BJ (cell line): ENCODE data around the gene TRPM2. TPM values are rescaled to one million over a fixed set of nuclear protein-coding genes. Genes with fewer than 3 reads are reported as not detected.

ENCODE experiments used
- CTCF ChIA-PET: fragments of 350-600 bp; formaldehyde crosslinking; extraction: SDS; loops from one replicate; lab custom pipeline; 2021; ENCODE audit warnings: antibody characterized with exemption, inconsistent platforms; lab: Yijun Ruan, JAX
- POLR2A ChIA-PET: fragments of 300-600 bp; sonication (Branson Sonifier 250); formaldehyde crosslinking; extraction: SDS; loops from one replicate; lab custom pipeline; 2021; ENCODE audit warnings: antibody characterized with exemption; lab: Charles Lee
- DNase-seq: peaks from one replicate; pipeline ENCODE4 v3.0.0-alpha.2; 2011; ENCODE audit warnings: low read depth
- H3K27me3 ChIP-seq: 2 replicates; pipeline ENCODE4 v1.6.0; 2011; ENCODE audit warnings: low read length; ENCODE audit not compliant: control insufficient read depth, insufficient read depth
- H3K36me3 ChIP-seq: 2 replicates; pipeline ENCODE4 v1.5.1; 2011; ENCODE audit warnings: low read length; ENCODE audit not compliant: control insufficient read depth, insufficient read depth
- H3K4me3 ChIP-seq: 2 replicates; pipeline ENCODE4 v1.5.1; 2011; ENCODE audit warnings: low read depth, mild to moderate bottlenecking, control low read depth, low read length
- polyA plus RNA-seq: library from polyadenylated mRNA; depleted of rRNA; stranded (reverse); fragments of >200 nt; gene quantifications from 2 replicates; pipeline ENCODE4 v1.2.3, GENCODE V29; 2011
- TF ChIP-seq, protein P1 (sequence below): IDR thresholded peaks from 2 replicates; pipeline ENCODE4 v1.5.1; 2011; ENCODE audit warnings: low read depth, mild to moderate bottlenecking, control low read depth, inconsistent platforms, low read length, moderate library complexity; ENCODE audit not compliant: insufficient read depth

Gene TRPM2
- polyA plus RNA-seq, 1 experiment, result not detected

DNA sequence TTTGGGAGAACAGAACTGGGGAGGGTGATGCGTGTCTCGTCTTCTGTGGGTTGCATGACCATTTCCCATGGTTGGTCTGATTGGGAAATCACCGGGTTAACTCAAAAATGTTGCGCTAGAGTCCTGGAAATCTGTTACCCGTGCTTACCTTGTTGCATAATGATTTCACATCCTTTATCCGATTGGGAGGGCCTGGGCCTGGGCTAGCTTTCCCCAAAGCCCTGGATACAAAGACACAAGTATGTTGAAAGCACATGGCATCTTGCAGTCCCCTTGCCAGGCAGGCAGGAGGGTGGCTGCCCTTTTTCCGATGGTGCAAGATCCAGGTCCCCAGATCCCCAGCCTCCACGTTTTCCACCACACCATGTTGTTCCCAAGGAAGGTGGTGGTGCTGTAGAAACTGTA, 582 bp downstream of the TRPM2 start:
- TF ChIP-seq, protein P1, sequence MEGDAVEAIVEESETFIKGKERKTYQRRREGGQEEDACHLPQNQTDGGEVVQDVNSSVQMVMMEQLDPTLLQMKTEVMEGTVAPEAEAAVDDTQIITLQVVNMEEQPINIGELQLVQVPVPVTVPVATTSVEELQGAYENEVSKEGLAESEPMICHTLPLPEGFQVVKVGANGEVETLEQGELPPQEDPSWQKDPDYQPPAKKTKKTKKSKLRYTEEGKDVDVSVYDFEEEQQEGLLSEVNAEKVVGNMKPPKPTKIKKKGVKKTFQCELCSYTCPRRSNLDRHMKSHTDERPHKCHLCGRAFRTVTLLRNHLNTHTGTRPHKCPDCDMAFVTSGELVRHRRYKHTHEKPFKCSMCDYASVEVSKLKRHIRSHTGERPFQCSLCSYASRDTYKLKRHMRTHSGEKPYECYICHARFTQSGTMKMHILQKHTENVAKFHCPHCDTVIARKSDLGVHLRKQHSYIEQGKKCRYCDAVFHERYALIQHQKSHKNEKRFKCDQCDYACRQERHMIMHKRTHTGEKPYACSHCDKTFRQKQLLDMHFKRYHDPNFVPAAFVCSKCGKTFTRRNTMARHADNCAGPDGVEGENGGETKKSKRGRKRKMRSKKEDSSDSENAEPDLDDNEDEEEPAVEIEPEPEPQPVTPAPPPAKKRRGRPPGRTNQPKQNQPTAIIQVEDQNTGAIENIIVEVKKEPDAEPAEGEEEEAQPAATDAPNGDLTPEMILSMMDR, result no peak
- Histone ChIP-seq H3K27me3 (peaks cover 13% of the 10 kb centered on the region), H3K36me3 (no peaks in the 10 kb centered on the region), H3K4me3 (no peak overlapping the region)
- CTCF ChIA-PET, result no interaction called here
- POLR2A ChIA-PET, result no interaction called here
- no peak for DNase-seq

DNA sequence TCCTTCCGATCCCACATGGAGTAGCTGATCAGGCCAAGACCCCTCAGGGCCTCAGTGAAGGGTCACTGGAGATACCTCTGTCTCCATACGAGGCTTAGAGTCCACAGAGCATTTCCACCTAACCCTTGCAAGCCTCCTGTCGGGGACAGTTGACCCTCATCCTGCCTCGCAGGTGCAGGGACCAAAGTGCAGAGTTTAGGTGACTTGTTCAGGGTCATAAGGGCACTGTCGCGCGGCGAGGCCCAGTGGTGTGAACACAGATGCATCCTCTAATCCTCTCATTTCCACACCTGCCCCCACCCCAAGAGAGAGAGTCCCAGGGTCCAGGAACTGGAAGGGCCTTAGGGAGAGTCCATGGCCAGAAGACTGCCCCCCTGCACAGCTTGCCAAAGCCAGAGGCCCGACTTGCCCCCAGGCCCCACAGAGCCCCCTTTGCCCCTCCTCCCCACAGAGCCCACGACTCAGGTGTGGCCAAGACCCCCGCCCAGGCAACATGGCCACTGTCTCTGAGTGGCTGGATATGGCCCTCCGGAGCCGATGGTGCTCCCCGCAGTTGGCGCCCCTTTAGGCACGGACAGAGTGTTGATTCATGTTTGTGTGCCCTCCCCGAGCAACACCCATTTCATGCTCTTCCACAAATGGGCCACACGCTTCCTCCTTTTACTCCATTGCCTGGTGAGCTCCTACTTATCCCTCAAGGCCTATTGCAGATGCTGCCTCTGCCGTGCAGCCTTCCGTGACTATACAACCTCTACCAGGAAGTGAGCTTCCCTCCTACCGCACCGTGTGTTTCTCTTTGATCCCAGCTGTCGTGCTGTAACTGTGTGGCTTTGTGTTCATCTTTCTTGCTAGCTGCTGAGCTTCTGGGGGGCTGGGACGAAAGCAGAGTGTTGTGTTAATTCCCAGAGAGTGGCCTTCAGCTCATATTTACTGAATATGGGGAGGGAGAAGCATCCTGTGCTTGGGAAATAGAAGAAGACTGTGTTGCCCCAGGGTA, 1.7 kb downstream of the TRPM2 start:
- Histone ChIP-seq H3K36me3 (no peaks in the 10 kb centered on the region), H3K27me3 (peaks cover 7% of the 10 kb centered on the region), H3K4me3 (no peak overlapping the region)
- TF ChIP-seq, protein P1, result no peak
- POLR2A ChIA-PET, result no interaction called here
- CTCF ChIA-PET, result no interaction called here
- DNase-seq, result no peak

DNA sequence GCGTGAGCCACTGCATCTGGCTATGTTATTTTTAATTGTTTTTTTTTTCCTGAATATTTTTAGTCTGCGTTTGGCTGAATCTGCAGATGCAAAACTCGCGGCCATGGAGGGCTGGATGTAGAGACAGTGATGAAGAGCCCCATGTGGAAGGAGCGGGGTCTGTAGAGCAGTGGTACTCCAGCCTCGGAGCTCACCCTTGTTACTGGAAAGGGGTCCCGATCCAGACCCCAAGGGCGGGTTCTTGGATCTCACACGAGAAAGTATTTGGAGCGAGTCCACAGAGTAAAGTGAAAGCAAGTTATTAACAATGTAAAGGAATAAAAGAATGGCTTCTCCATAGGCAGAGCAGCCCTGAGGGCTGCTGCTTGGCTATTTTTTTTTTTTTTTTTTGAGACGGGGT, 2.7 kb downstream of the TRPM2 start:
- POLR2A ChIA-PET, result no interaction called here
- H3K4me3 ChIP-seq, result no peak overlapping the region
- H3K27me3 ChIP-seq, result peaks cover 4% of the 10 kb centered on the region
- CTCF ChIA-PET, result no interaction called here
- no peak for DNase-seq
- TF ChIP-seq, protein P1, result no peak
- no peaks in the 10 kb centered on the region for H3K36me3 ChIP-seq

DNA sequence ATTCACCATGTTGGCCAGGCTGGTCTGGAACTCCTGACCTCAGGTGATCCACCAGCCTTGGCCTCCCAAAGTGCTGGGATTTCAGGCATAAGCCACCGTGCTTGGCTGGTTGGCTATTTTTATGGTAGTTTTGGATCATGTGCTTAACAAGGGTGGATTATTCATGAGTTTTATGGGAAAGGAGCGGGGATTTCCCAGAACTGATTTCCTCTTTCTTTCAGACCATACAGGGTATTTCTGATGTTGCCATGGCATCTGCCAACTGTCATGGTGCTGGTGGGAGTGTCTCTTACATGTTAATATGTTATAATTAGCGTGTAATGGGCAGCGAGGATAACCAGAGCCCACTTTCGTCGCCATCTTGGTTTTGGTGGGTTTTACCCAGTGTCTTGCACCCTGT, 3.2 kb downstream of the TRPM2 start:
- CTCF ChIA-PET, result no interaction called here
- no peaks in the 10 kb centered on the region for H3K36me3 ChIP-seq
- DNase-seq, result no peak
- peaks cover 2% of the 10 kb centered on the region for H3K27me3 ChIP-seq
- no peak overlapping the region for H3K4me3 ChIP-seq
- POLR2A ChIA-PET, result no interaction called here
- TF ChIP-seq, protein P1, result no peak

DNA sequence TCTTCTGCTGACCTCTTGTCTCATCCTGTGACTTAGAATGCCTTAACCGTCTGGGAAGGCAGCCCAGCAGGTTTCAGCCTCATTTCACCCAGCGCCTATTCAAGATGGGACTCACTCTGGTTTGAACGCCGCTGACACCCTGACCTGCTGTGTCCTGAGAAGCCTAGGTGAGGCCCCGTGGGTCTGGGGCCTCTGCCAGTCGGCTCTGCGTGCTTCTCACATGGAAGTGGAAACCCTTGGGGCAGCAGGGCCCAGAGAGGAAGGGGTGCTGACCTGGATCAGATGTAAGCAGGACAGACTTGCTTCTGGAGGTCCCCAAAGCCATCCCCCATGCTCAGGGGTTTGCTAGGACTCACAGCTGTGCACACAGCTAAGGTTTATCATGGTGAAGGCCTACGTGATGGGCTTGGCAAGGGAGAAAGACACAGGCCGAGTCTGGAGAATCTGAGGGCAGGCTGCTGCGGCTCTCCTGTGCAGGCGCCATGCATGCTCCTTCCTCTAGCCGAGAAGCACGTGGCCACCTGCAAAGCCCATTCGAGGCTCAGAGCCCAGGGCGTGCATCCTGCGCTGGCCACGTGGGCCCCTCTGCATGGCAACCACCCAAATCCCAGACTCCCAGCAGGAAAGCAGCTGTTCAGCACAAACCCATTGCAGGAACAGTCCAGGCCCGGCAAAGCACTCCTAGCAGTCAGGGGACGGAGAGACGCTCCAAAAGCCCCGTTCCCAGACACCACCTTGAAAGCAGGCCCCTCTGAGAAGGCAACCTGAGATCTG, 3.8 kb downstream of the TRPM2 start:
- H3K27me3 ChIP-seq, result no peaks in the 10 kb centered on the region; the same call in 1 of the 2 replicates
- ChIA-PET CTCF (no interaction called here), POLR2A (no interaction called here)
- H3K4me3 ChIP-seq, result no peak overlapping the region
- H3K36me3 ChIP-seq, result no peaks in the 10 kb centered on the region
- DNase-seq, result no peak
- TF ChIP-seq, protein P1, result no peak
